ENCODE data around the gene ZNF350. TPM values are rescaled to one million over a fixed set of nuclear protein-coding genes. Genes with fewer than 3 reads are reported as not detected.

The ZNF350 gene
- total and polyA plus RNA-seq, 2 of the 13 experiments (the other 11 are each of a cell fraction or from before 2014, with no cell fraction given) = 3.7 to 6.9 TPM

DNA sequence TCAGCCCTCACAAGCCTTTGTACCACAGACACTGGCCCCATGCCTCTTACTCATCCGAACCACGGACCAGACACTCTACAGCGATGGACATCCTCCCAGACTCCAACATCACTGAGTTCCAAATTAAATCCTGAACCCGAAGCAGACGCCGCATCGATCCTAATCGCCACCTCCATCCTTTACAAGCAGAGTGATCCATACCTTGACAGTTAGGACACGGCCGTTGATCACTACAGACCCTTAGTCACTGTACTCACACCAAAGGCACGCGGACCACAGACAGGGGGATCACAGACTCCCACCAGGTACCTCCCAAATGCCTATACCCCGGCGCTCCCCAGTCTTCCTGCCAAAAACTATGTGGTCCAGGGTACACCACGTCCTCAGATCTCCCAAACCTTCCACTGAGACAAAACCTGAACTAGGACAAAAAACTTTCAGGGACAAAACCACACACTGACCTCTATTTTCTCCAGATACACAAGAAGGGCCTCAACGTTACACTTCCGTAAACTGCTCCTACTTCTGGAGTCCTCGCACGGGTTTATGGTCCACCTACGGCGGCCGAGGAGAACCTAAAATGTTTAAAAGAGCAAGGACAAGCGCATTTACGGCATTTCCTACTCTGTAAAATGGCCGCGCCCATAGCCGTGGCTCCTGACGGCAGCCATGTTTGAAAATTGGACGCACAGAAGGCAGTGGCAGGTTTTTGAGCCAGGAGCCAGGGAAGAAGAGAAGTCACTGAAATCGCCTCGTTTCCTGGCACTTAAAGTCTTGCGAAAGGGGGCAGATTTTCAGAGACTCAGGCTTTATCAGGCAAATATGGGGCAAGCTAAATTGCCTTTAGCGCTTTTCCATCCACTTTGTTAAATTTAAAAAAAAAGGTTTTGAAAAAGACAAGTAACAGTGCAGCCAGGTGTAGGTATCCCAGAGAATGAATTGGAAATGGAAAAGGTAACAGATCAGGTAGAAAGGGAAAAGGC, at the start of gene ZNF350 (continued):
- TF ChIP-seq ZFP37 (CRISPR knock-in tag; IDR thresholded peaks at IDR 0.05; ENCODE audit: borderline replicate concordance) = no peak
- peak; percentile 97 for TF ChIP-seq TOE1 (CRISPR knock-in tag; IDR thresholded peaks at IDR 0.05)
- no peak for TF ChIP-seq ZNF10 (CRISPR knock-in tag; IDR thresholded peaks at IDR 0.05; ENCODE audit: borderline replicate concordance, low read depth)
- TF ChIP-seq ZNF644 (CRISPR knock-in tag; IDR thresholded peaks at IDR 0.05; ENCODE audit: low read depth) = peak; percentile 59; the same call in 1 of the 2 replicates
- peak; percentile 76; the same call in 1 of the 2 replicates for TF ChIP-seq KDM3A (CRISPR knock-in tag; IDR thresholded peaks at IDR 0.05; ENCODE audit: low read depth)
- no peak for TF ChIP-seq NONO (IDR thresholded peaks at IDR 0.05)
- peak; percentile 46; the same call in 1 of the 2 replicates for TF ChIP-seq NONO (CRISPR knock-in tag; conservative IDR thresholded peaks at IDR 0.05)
- TF ChIP-seq GATAD1 (CRISPR knock-in tag; IDR thresholded peaks at IDR 0.05) = peak; percentile 96
- TF ChIP-seq SP4 (CRISPR knock-in tag; IDR thresholded peaks at IDR 0.05) = no peak
- no peak; the same call in 1 of the 2 replicates for TF ChIP-seq TGIF2 (CRISPR knock-in tag; IDR thresholded peaks at IDR 0.05)
- TF ChIP-seq ATRX (CRISPR knock-in tag; IDR thresholded peaks at IDR 0.05; ENCODE audit: borderline replicate concordance) = no peak
- peak; percentile 88; the same call in 1 of the 2 replicates for TF ChIP-seq TSC22D2 (CRISPR knock-in tag; IDR thresholded peaks at IDR 0.05; ENCODE audit: borderline replicate concordance)
- peak; percentile 96 for TF ChIP-seq ZNF124 (CRISPR knock-in tag; IDR thresholded peaks at IDR 0.05)
- TF ChIP-seq TCF12 (IDR thresholded peaks at IDR 0.05) = no peak
- TF ChIP-seq TCF12 (CRISPR knock-in tag; IDR thresholded peaks at IDR 0.05) = no peak
- TF ChIP-seq SIN3B (IDR thresholded peaks at IDR 0.05; ENCODE audit: low read length) = no peak
- no peak for TF ChIP-seq SKIL (CRISPR knock-in tag; IDR thresholded peaks at IDR 0.05; ENCODE audit: borderline replicate concordance)
- TF ChIP-seq PRDM4 (CRISPR knock-in tag; IDR thresholded peaks at IDR 0.05; ENCODE audit: borderline replicate concordance) = no peak
- no peak for TF ChIP-seq ZNF782 (CRISPR knock-in tag; IDR thresholded peaks at IDR 0.05; ENCODE audit: borderline replicate concordance)
- no peak for TF ChIP-seq PAF1 (CRISPR knock-in tag; IDR thresholded peaks at IDR 0.05)
- TF ChIP-seq JUNB (CRISPR knock-in tag; IDR thresholded peaks at IDR 0.05; ENCODE audit: borderline replicate concordance) = no peak
- no peak for TF ChIP-seq IKZF4 (CRISPR knock-in tag; IDR thresholded peaks at IDR 0.05; ENCODE audit: borderline replicate concordance, low read depth, not compliant biosample characterization)
- TF ChIP-seq ZNF589 (CRISPR knock-in tag; conservative IDR thresholded peaks at IDR 0.05) = no peak
- TF ChIP-seq HMG20A (CRISPR knock-in tag; IDR thresholded peaks at IDR 0.05; ENCODE audit: borderline replicate concordance) = peak; percentile 48; the same call in 1 of the 2 replicates
- peak; percentile 71; the same call in 1 of the 2 replicates for TF ChIP-seq ZKSCAN1 (IDR thresholded peaks at IDR 0.05; ENCODE audit: low read length)
- no peak for TF ChIP-seq ZNF558 (CRISPR knock-in tag; IDR thresholded peaks at IDR 0.05; ENCODE audit: borderline replicate concordance)
- TF ChIP-seq HES4 (CRISPR knock-in tag; IDR thresholded peaks at IDR 0.05; ENCODE audit: borderline replicate concordance) = no peak

All from HepG2 (cell line).